Germinal center (tissue), 1 donor: ENCODE measurements around the gene SPACA4.

ENCODE experiments used
- DNase-seq: peaks from one replicate; pipeline ENCODE4 v3.0.0; 2012; ENCODE audit warnings: mixed read lengths, low spot score

The SPACA4 gene

DNA sequence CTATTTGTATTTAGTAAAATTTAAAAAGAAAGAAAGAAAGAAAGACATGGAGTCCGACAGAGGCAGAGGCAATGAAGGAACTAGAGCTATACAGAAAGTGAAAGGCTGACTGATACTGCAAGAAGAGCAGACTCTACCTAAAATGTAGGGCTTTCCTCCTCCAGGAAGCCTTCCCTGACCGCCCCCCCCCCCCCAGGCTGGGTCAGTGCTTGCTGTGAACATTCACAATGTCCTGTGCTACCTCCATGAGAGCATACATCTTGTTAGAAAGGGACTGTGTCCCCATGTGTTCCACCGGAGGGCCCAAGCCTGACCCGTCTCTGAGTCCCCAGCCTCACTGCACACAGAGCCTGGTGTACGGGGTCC, 45.1 kb downstream of the SPACA4 start:
- no peak for DNase-seq

DNA sequence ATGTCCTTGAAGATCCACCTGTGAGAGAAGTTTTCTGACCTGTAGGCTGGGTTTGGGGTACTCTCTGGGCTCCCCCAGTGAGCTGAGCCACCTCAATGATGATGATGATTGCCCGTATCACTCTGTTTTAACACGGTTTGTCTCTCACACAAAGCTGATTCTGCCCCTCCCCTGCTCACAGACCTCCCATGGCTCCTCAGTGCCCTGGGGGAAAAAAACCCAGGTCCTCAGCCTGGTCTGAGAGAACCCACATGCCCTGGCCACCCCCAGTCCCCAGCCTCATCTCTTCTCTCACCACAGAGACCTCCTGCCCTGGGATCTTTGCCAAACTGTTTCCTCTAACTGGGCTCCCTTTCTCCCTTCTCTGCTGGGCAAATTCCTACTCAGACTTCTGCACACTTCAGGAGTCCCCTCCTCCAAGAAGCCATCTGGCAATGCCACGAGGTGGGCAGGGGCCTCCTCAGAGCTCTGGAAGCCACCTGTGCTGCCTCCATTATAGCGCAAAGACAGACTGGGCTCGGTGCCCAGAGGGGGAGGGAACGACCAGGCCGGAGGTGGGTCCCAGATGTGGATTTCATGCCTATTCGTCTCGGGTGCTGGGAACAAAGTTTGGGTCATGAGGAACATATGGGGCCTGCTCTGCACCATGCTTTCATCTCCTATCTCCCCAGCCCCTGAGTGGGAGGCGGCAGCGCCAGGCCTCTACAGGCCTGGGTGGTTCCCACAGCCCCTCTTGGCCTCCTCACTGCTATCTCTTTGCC, 47.9 kb downstream of the SPACA4 start:
- DNase-seq = no peak

DNA sequence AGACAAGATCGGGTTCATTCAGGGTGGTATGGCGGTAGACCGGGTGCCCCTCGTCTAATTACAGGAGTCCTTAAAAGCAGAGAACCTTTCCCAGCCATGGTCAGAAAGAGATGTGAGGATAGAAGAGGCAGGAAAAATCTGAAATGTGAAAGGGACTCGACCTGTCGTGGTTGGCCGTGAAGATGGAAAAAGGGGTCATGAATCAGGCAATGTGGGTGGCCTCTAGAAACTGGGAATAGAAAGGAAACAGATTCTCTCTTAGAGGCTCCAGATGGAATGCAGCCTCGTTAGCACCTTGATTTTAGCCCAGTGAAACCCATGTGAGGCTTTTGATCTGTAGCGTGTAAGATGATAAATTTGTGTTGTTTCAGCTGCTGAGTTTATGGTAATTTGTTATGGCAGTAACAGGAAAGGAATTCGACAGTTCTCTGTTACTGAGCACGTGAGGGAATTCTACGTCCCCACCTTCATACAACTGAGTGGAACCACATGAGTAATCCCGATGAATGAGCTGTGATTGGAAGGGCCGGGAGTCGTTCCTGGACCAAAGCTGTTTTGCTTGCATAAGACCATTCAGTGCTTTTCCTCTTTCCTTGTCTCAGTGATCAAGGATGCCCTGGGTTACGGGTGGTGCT, 50.4 kb downstream of the SPACA4 start:
- DNase-seq = no peak
